MV-4-11 (cell line): ENCODE data around the gene NME3.

Source experiments
- DNase-seq: peaks from one replicate; lab custom pipeline; 2025; lab: John Stamatoyannopoulos, UW

Gene NME3

GRCh38 chr16:1724491-1724890 lies 46.9 kb downstream of the NME3 start:
- DNase-seq = no peak

GRCh38 chr16:1723450-1724147 lies 47.7 kb downstream of the NME3 start:
- DNase-seq = peak; percentile 10

GRCh38 chr16:1721372-1721771 lies 50.0 kb downstream of the NME3 start:
- no peak for DNase-seq
